Esophagus squamous epithelium (tissue), 4 donors: Measurements from ENCODE around the gene MAGI1.

Source experiments
- POLR2A ChIP-seq, 4 donors: fragments of 450-650 bp; IDR thresholded peaks; one replicate each; pipeline ENCODE4 v1.6.1; 2017; ENCODE audit warnings: antibody characterized with exemption in 4 of 4, mild to moderate bottlenecking in 4 of 4, moderate library complexity in 3 of 4
- TF ChIP-seq, protein P1 (sequence below), 6 experiments: fragments of 450-650 bp in 4 of 6; fragments of 200-600 bp in 2 of 6; sonication (generic) in 2 of 6; IDR thresholded peaks; one replicate each; pipeline ENCODE4 v1.5.1; 2016 to 2019; ENCODE audit warnings: antibody characterized with exemption in 6 of 6, mild to moderate bottlenecking in 4 of 6, moderate library complexity in 4 of 6

DNA sequence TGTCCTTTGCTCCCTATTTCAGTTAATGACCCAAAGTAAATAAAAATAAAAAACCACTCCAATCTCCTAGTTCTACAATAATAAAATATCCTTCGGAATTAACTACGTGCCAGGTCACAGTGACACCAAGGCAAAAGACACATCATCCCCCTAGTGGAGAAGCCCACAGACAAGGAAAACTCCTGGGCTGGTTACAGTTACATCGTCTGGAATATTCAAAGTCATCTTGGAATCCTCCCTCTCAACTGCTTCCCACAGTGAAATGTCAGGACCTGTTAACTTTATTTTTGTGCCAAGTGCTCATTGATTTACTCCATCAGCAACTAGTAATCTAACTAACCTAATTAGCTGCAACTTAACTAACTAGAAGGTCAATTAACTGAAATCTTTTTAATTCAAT, 349.3 kb downstream of the MAGI1 start:
- no peak for TF ChIP-seq POLR2A (IDR thresholded peaks at IDR 0.05)
- TF ChIP-seq, protein P1, sequence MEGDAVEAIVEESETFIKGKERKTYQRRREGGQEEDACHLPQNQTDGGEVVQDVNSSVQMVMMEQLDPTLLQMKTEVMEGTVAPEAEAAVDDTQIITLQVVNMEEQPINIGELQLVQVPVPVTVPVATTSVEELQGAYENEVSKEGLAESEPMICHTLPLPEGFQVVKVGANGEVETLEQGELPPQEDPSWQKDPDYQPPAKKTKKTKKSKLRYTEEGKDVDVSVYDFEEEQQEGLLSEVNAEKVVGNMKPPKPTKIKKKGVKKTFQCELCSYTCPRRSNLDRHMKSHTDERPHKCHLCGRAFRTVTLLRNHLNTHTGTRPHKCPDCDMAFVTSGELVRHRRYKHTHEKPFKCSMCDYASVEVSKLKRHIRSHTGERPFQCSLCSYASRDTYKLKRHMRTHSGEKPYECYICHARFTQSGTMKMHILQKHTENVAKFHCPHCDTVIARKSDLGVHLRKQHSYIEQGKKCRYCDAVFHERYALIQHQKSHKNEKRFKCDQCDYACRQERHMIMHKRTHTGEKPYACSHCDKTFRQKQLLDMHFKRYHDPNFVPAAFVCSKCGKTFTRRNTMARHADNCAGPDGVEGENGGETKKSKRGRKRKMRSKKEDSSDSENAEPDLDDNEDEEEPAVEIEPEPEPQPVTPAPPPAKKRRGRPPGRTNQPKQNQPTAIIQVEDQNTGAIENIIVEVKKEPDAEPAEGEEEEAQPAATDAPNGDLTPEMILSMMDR (IDR thresholded peaks at IDR 0.05): no peak
